HepG2 (cell line): ENCODE results near the gene CABLES2. TPM values are rescaled to one million over a fixed set of nuclear protein-coding genes. Genes with fewer than 3 reads are reported as not detected.

Experiments used
- CBFB ChIP-seq: sonication (generic); formaldehyde crosslinking; IDR thresholded peaks from 2 replicates; pipeline ENCODE4 v1.4.0; 2020; ENCODE audit warnings: missing genetic modification reagents
- EHMT2 ChIP-seq: fragments of 200-600 bp; sonication (generic); IDR thresholded peaks from 2 replicates; pipeline ENCODE4 v1.7.0; 2017; ENCODE audit warnings: antibody characterized with exemption, low read depth, low read length, borderline replicate concordance
- FOXO4 ChIP-seq: sonication (generic); formaldehyde crosslinking; conservative IDR thresholded peaks from 2 replicates; pipeline ENCODE4 v1.8.1; 2023; ENCODE audit warnings: missing genetic modification reagents
- HBP1 ChIP-seq: IDR thresholded peaks from 2 replicates; pipeline ENCODE4 v1.6.1; 2016; ENCODE audit warnings: low read depth, control low read depth
- ISL2 ChIP-seq: sonication (generic); formaldehyde crosslinking; IDR thresholded peaks from 2 replicates; pipeline ENCODE4 v1.5.0; 2020; ENCODE audit warnings: missing genetic modification reagents
- KMT2B ChIP-seq: IDR thresholded peaks from 2 replicates; pipeline ENCODE4 v1.6.1; 2016; ENCODE audit warnings: missing genetic modification reagents, missing compliant biosample characterization
- NBN ChIP-seq: fragments of 450-650 bp; conservative IDR thresholded peaks from 2 replicates; pipeline ENCODE4 v1.6.1; 2017
- NCOA1 ChIP-seq: sonication (generic); formaldehyde crosslinking; IDR thresholded peaks from 2 replicates; pipeline ENCODE4 v1.9.0; 2021; ENCODE audit warnings: missing genetic modification reagents
- POLR2A ChIP-seq, 2 experiments: IDR thresholded peaks; 2 replicates each; pipeline ENCODE4 v1.6.1; 2011; ENCODE audit warnings: low read depth in 2 of 2, low read length in 2 of 2, mild to moderate bottlenecking in 1 of 2, moderate library complexity in 1 of 2; ENCODE audit not compliant: insufficient read depth in 1 of 2
- PRMT3 ChIP-seq: sonication (generic); formaldehyde crosslinking; IDR thresholded peaks from 2 replicates; pipeline ENCODE4 v1.8.1; 2022; ENCODE audit warnings: low read depth, mild to moderate bottlenecking, moderate library complexity, missing genetic modification reagents, borderline replicate concordance
- SMC3 ChIP-seq: IDR thresholded peaks from 2 replicates; pipeline ENCODE4 v1.6.1; 2011; ENCODE audit warnings: low read length, improper control_type of control experiment
- SRSF4 ChIP-seq: fragments of 200-400 bp; formaldehyde crosslinking; IDR thresholded peaks from one replicate; pipeline ENCODE4 v1.6.1; 2018; ENCODE audit warnings: mild to moderate bottlenecking, low read depth, low read length, moderate library complexity; ENCODE audit not compliant: poor library complexity, severe bottlenecking
- ZBTB40 ChIP-seq, 2 experiments: fragments of 450-650 bp in 1 of 2; sonication (generic) in 1 of 2; formaldehyde crosslinking in 1 of 2; IDR thresholded peaks; 2 replicates each; pipeline versions ENCODE4 v1.6.1 to v1.8.0; 2016 to 2022; ENCODE audit warnings: antibody characterized with exemption in 1 of 2, mild to moderate bottlenecking in 1 of 2, missing genetic modification reagents in 1 of 2
- ZNF205 ChIP-seq: IDR thresholded peaks from 2 replicates; pipeline ENCODE4 v1.6.1; 2018; ENCODE audit warnings: missing biosample characterization, missing genetic modification reagents
- ZNF546 ChIP-seq: sonication (generic); formaldehyde crosslinking; conservative IDR thresholded peaks from 2 replicates; pipeline ENCODE4 v1.8.1; 2023; ENCODE audit warnings: mild to moderate bottlenecking, missing genetic modification reagents
- ZNF672 ChIP-seq: sonication (generic); formaldehyde crosslinking; IDR thresholded peaks from 2 replicates; pipeline ENCODE4 v1.8.1; 2022; ENCODE audit warnings: missing genetic modification reagents
- ZNF713 ChIP-seq: sonication (generic); formaldehyde crosslinking; IDR thresholded peaks from 2 replicates; pipeline ENCODE4 v1.4.0; 2020; ENCODE audit warnings: mild to moderate bottlenecking, missing genetic modification reagents
- polyA plus RNA-seq, 8 experiments: library from polyadenylated mRNA; depleted of rRNA in 3 of 8; stranded (reverse) in 7 of 8; unstranded in 1 of 8; fragments of >200 nt; fragmentation: Illumina TruSeq in 4 of 8; extraction: Trizol in 4 of 8; gene quantifications; 2 replicates each; pipeline versions ENCODE4 v1.2.1 to v1.2.3, GENCODE V29; 2011 to 2016; ENCODE audit warnings: low read depth in 4 of 8, missing spikeins in 1 of 8, mixed read lengths in 1 of 8; ENCODE audit not compliant: insufficient read depth in 1 of 8
- total RNA-seq, 5 experiments: library from RNA; depleted of rRNA; stranded (reverse); fragments of >200 nt; fragmentation: Illumina TruSeq; extraction: Trizol; gene quantifications; 2 replicates each; pipeline ENCODE4 v1.2.3, GENCODE V29; 2016; ENCODE audit warnings: low read depth in 1 of 5

The CABLES2 gene
- total and polyA plus RNA-seq, 2 of the 13 experiments (the other 11 are each of a cell fraction or from before 2014, with no cell fraction given), result 5.2 to 9.7 TPM

GRCh38 chr20:62386383-62387218, 20.5 kb downstream of the CABLES2 start, which contains the start of gene RPS21 (continued):
- TF ChIP-seq ZBTB40 (IDR thresholded peaks at IDR 0.05) (peak; percentile 95), ZBTB40 (CRISPR knock-in tag; IDR thresholded peaks at IDR 0.05) (no peak; the same call in 1 of the 2 replicates), EHMT2 (no peak), KMT2B (peak; percentile 94), ISL2 (CRISPR knock-in tag) (peak; percentile 67; the same call in 1 of the 2 replicates), FOXO4 (CRISPR knock-in tag) (no peak), HBP1 (CRISPR knock-in tag) (peak; percentile 47; the same call in 1 of the 2 replicates), ZNF205 (CRISPR knock-in tag) (peak; percentile 82), POLR2A (IDR thresholded peaks at IDR 0.05; ENCODE audit: insufficient read depth in 1 of 2, low read depth in 2 of 2, low read length in 2 of 2) (peak; percentile 92 to 94), NCOA1 (no peak), ZNF672 (peak; percentile 89; the same call in 1 of the 2 replicates), PRMT3 (CRISPR knock-in tag) (0 out of 2 replicates have a peak, but pooled peaks have one; percentile 25), SRSF4 (no peak), ZNF713 (0 out of 2 replicates have a peak, but pooled peaks have one; percentile 63), SMC3 (no peak), CBFB (CRISPR knock-in tag) (0 out of 2 replicates have a peak, but pooled peaks have one; percentile 73), ZNF546 (CRISPR knock-in tag) (peak; percentile 97), NBN (no peak)
